ENCODE results near the gene ARRB2. TPM values are rescaled to one million over a fixed set of nuclear protein-coding genes. Genes with fewer than 3 reads are reported as not detected.
"Not testable (repeated sequence)": the region's sequence is repeated elsewhere in the genome, so short reads cannot be mapped to it uniquely, and the experiment has no call there.

The ARRB2 gene
- total and polyA plus RNA-seq, 2 experiments from 2014 or later, result 17.3 to 23.3 TPM

- Histone ChIP-seq H3K27me3 (no peaks in the 10 kb centered on the region), H3K4me1 (ENCODE audit: low read depth) (peaks cover 11% of the 10 kb centered on the region), H3K9me3 (ENCODE audit: low read depth) (no peaks in the 10 kb centered on the region), H3K4me3 (peak overlapping the region; percentile 93), H3K36me3 (no peaks in the 10 kb centered on the region), H3K27ac (no peak overlapping the region)
- no peak for DNase-seq (ENCODE audit: low read depth in 1 of 2, low spot score in 1 of 2)
- no peak for TF ChIP-seq CTCF (IDR thresholded peaks at IDR 0.05; ENCODE audit: low read depth, low read length)
These were observed 7.1 kb upstream of the ARRB2 start for GRCh38 chr17:4703330-4703691.

- not testable (repeated sequence) for H3K36me3 ChIP-seq; H3K9me3 ChIP-seq (ENCODE audit: low read depth); DNase-seq (ENCODE audit: low read depth in 1 of 2, low spot score in 1 of 2); H3K27me3 ChIP-seq; H3K27ac ChIP-seq
- peaks cover 11% of the 10 kb centered on the region for H3K4me1 ChIP-seq (ENCODE audit: low read depth)
- peak overlapping the region; percentile 93 for H3K4me3 ChIP-seq
These were observed 5.9 kb upstream of the ARRB2 start for GRCh38 chr17:4704574-4704907.

- Histone ChIP-seq H3K4me3 (no peak overlapping the region), H3K4me1 (ENCODE audit: low read depth) (peaks cover 11% of the 10 kb centered on the region), H3K9me3 (ENCODE audit: low read depth) (no peaks in the 10 kb centered on the region), H3K27ac (no peak overlapping the region), H3K36me3 (no peaks in the 10 kb centered on the region), H3K27me3 (no peaks in the 10 kb centered on the region)
- TF ChIP-seq CTCF (IDR thresholded peaks at IDR 0.05; ENCODE audit: low read depth, low read length), result no peak
- DNase-seq (ENCODE audit: low read depth in 1 of 2, low spot score in 1 of 2), result no peak
These were observed 5.4 kb upstream of the ARRB2 start for GRCh38 chr17:4704991-4705390.

GRCh38 chr17:4706121-4706520 is 4.3 kb upstream of the ARRB2 start:
- H3K4me3 ChIP-seq, result no peak overlapping the region
- TF ChIP-seq CTCF (IDR thresholded peaks at IDR 0.05; ENCODE audit: low read depth, low read length), result no peak

GRCh38 chr17:4708436-4708835 is 2.0 kb upstream of the ARRB2 start:
- no peaks in the 10 kb centered on the region for H3K4me1 ChIP-seq (ENCODE audit: low read depth)
- no peak for TF ChIP-seq CTCF (IDR thresholded peaks at IDR 0.05; ENCODE audit: low read depth, low read length)
- peaks cover 3% of the 10 kb centered on the region for H3K27me3 ChIP-seq
- H3K27ac ChIP-seq, result no peak overlapping the region
- H3K36me3 ChIP-seq, result no peaks in the 10 kb centered on the region
- DNase-seq (ENCODE audit: low read depth in 1 of 2, low spot score in 1 of 2), result no peak
- no peak overlapping the region for H3K4me3 ChIP-seq
- no peaks in the 10 kb centered on the region for H3K9me3 ChIP-seq (ENCODE audit: low read depth)

More at GRCh38 chr17:4706121-4706520, 4.3 kb upstream of the ARRB2 start:
- H3K36me3 ChIP-seq, result no peaks in the 10 kb centered on the region
- H3K27me3 ChIP-seq, result no peaks in the 10 kb centered on the region
- H3K9me3 ChIP-seq (ENCODE audit: low read depth), result no peaks in the 10 kb centered on the region
- no peak overlapping the region for H3K27ac ChIP-seq
- DNase-seq (ENCODE audit: low read depth in 1 of 2, low spot score in 1 of 2), result no peak
- H3K4me1 ChIP-seq (ENCODE audit: low read depth), result peaks cover 11% of the 10 kb centered on the region

GRCh38 chr17:4710693-4711634 is 532 bp downstream of the ARRB2 start:
- DNase-seq (ENCODE audit: low read depth in 1 of 2, low spot score in 1 of 2), result no peak
- peaks cover 3% of the 10 kb centered on the region for H3K27me3 ChIP-seq
- no peak for TF ChIP-seq CTCF (IDR thresholded peaks at IDR 0.05; ENCODE audit: low read depth, low read length)
- H3K9me3 ChIP-seq (ENCODE audit: low read depth), result no peaks in the 10 kb centered on the region
- peak overlapping the region; percentile 50 for H3K4me3 ChIP-seq
- H3K27ac ChIP-seq, result no peak overlapping the region
- H3K4me1 ChIP-seq (ENCODE audit: low read depth), result no peaks in the 10 kb centered on the region
- no peaks in the 10 kb centered on the region for H3K36me3 ChIP-seq
